KOPT-K1 (cell line): ENCODE data around the gene CAPN11.
"Not testable (repeated sequence)": the region's sequence is repeated elsewhere in the genome, so short reads cannot be mapped to it uniquely, and the experiment has no call there.

ENCODE experiments used
- H3K27ac ChIP-seq: fragments of 200-600 bp; sonication (generic); 2 replicates; pipeline ENCODE4 v1.5.1; 2016; ENCODE audit warnings: antibody characterized with exemption, mild to moderate bottlenecking, low read depth, low read length; ENCODE audit not compliant: poor library complexity, severe bottlenecking
- H3K36me3 ChIP-seq: fragments of 200-600 bp; sonication (generic); 2 replicates; pipeline ENCODE4 v1.5.1; 2017; ENCODE audit warnings: antibody characterized with exemption, mild to moderate bottlenecking, low read length, moderate library complexity; ENCODE audit not compliant: insufficient read depth
- H3K9me3 ChIP-seq: fragments of 200-600 bp; sonication (generic); 2 replicates; pipeline ENCODE4 v1.5.1; 2017; ENCODE audit warnings: antibody characterized with exemption, low read length, mild to moderate bottlenecking; ENCODE audit not compliant: insufficient read depth, poor library complexity, severe bottlenecking

Gene CAPN11

GRCh38 chr6:44179072-44179536 is 20.5 kb downstream of the CAPN11 start:
- Histone ChIP-seq H3K27ac (no peak overlapping the region), H3K9me3 (no peaks in the 10 kb centered on the region), H3K36me3 (no peaks in the 10 kb centered on the region)

DNA sequence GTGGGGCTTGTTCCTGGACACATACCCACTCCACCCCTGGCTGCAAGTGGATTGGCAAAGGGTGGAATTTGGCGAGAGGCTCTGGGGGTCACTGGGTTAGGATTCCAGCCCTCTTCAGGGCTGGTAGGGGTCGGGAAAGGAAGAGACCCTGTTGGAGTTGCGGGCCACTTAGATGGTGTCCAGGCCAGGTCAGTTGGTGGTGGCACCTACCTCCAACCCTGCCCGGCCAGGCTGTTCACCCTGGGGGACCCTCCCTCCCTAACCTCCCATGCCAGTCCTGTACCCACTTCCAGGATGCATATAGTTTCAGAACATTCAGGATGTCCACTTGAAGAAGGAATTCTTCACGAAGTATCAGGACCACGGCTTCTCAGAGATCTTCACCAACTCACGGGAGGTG is 21.0 kb downstream of the CAPN11 start:
- no peaks in the 10 kb centered on the region for H3K9me3 ChIP-seq
- H3K27ac ChIP-seq: no peak overlapping the region
- no peaks in the 10 kb centered on the region for H3K36me3 ChIP-seq

DNA sequence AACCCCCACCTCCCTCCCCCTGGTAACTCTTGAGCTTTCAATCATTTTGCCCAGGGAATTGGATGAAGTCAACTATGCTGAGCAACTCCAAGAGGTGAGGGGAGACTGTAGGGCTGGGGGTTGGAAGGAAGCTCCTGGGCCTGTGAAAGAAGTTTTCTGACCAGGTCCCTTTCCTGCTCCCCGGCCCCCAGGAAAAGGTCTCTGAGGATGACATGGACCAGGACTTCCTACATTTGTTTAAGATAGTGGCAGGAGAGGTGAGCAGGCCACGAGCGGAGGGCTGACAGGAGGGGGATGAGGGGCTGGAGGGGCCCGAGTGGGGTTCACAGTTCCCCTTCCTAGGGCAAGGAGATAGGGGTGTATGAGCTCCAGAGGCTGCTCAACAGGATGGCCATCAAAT is 21.8 kb downstream of the CAPN11 start:
- H3K27ac ChIP-seq: no peak overlapping the region
- no peaks in the 10 kb centered on the region for H3K9me3 ChIP-seq
- no peaks in the 10 kb centered on the region for H3K36me3 ChIP-seq

DNA sequence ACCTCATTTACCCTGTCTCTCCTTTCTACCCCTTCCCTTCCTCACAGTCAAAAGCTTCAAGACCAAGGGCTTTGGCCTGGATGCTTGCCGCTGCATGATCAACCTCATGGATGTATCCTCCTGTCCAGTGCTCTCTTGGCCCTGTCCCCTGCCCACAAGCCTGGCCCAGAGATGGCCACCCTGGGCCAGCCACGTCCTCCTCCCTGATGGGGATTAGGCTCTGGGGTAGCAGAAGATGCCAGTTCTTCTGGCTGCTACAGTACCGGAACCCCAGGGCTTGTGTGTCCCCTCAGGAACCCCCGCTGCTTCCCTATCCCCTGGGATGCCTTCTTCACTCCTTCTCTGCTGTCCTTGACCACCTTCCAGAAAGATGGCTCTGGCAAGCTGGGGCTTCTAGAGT is 22.3 kb downstream of the CAPN11 start:
- Histone ChIP-seq H3K27ac (no peak overlapping the region), H3K9me3 (no peaks in the 10 kb centered on the region)

GRCh38 chr6:44181784-44182183 is 23.2 kb downstream of the CAPN11 start:
- H3K27ac ChIP-seq, H3K9me3 ChIP-seq, H3K36me3 ChIP-seq: not testable (repeated sequence)

More for the DNA sequence above, 22.3 kb downstream of the CAPN11 start:
- H3K36me3 ChIP-seq: no peaks in the 10 kb centered on the region

DNA sequence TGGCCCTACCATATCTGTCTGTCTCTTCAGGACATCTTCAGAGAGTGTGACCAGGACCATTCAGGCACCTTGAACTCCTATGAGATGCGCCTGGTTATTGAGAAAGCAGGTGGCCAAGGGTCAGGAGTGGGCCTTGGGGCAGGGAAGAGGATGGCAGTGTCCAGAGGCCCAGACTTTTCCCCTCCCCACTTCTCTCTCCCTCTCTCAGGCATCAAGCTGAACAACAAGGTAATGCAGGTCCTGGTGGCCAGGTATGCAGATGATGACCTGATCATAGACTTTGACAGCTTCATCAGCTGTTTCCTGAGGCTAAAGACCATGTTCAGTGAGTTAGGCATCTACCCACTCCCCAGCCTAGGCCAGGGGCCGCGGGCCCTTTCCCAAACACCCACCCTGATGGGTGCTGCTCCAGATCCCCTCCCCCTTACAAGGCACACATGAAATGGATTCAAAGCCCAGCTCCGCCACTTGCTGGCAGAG is 24.3 kb downstream of the CAPN11 start:
- H3K9me3 ChIP-seq: no peaks in the 10 kb centered on the region
- no peaks in the 10 kb centered on the region for H3K36me3 ChIP-seq
- no peak overlapping the region for H3K27ac ChIP-seq

DNA sequence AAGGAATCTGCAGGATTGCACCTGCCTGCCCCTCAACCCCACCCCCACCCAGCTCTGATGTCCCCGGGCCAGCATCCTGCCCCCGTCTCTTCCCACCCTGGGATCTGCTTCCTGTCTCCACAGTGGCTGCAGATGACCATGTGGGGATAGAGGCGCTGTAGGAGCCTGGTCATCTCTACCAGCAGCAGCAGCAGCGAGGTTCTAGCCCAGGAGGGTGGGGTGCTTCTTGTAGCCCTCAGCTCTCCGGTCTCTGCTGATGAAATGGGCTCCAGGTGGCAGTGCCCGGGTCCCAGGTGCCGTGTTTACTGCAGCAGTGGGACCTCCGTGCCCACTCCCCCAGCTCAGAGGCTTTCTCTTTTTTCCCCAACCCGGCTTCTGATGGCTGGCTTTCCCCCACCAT is 25.2 kb downstream of the CAPN11 start:
- no peak overlapping the region for H3K27ac ChIP-seq
- no peaks in the 10 kb centered on the region for H3K9me3 ChIP-seq
- no peaks in the 10 kb centered on the region for H3K36me3 ChIP-seq

- H3K27ac ChIP-seq, H3K36me3 ChIP-seq, H3K9me3 ChIP-seq: not testable (repeated sequence)
Measured at GRCh38 chr6:44185356-44185755, 26.7 kb downstream of the CAPN11 start.

DNA sequence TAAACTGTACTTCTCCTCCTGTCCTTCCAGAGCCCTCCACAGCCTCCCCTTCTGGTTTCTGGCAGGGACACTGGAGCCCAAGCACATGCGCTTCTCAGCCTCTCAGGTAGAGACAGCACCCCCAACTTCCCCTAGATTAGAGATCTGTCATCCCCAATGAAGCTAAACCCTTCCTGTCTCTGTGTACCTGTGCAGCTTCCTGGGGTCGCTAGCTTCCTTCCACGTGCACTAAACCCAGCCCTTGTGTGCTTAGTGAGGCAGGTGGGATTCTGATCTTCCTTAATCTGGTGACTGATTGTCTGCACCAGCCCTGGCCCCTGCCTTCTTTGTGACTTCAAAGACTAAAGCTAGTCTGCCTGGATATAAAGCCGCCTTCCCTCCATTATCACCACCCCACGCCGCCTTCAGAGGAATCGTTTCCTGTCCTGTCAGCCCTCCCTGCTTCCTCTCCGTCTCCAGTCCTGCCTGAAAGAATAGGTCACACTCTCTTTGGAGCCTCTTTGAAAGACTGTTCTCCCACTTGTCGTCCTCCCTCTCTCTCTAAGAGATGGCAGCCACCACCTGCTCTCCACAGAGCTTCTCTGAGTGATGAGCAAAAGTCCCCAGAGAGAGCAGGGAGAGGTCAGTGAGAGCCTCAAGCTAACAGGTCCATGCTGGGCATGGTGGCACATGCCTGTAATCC is 27.5 kb downstream of the CAPN11 start:
- H3K36me3 ChIP-seq: no peaks in the 10 kb centered on the region
- no peak overlapping the region for H3K27ac ChIP-seq
- H3K9me3 ChIP-seq: no peaks in the 10 kb centered on the region

DNA sequence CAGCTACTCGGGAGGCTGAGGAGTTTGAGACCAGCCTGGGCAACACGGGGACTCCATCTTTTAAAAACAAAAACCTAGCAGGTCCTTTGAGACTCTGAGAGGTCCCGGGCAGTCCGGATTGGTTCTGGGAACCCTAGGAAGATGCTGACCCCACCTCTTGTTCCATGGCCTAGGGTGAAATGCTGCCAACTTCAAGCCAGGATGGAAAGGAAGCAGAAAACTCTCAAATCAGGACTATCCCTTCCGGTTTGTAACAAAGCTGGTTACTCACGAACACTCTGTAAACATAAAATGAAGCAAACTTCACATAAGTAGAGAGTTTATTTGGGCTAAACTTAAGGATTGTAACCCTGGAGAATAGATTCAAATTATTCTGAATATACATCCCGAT is 28.0 kb downstream of the CAPN11 start:
- Histone ChIP-seq H3K27ac (no peak overlapping the region), H3K36me3 (no peaks in the 10 kb centered on the region), H3K9me3 (no peaks in the 10 kb centered on the region)

- Histone ChIP-seq H3K27ac (no peak overlapping the region), H3K9me3 (no peaks in the 10 kb centered on the region), H3K36me3 (no peaks in the 10 kb centered on the region)
Measured at GRCh38 chr6:44188819-44189218, 30.2 kb downstream of the CAPN11 start.

- H3K9me3 ChIP-seq: no peaks in the 10 kb centered on the region
- no peaks in the 10 kb centered on the region for H3K36me3 ChIP-seq
- H3K27ac ChIP-seq: no peak overlapping the region
Measured at GRCh38 chr6:44189257-44189656, 30.6 kb downstream of the CAPN11 start.

DNA sequence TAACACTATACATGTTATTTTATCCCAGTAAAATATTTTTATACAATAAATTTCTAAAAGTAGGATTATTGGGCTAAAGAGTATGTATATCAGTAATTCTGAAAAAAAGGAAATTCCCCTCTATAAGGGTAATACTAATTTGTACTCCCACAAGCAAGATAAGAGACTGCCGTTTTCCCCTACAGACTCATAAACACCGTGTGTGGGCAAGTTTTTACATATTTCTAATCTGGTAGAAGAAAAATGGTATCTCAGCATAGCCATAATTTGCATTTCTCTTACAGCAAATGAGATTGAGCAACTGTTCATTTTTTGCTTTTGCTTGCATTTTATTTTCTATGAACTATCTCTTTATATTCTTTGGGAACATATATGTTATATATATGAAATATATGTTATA is 32.1 kb downstream of the CAPN11 start:
- no peak overlapping the region for H3K27ac ChIP-seq
- H3K36me3 ChIP-seq: no peaks in the 10 kb centered on the region
- H3K9me3 ChIP-seq: no peaks in the 10 kb centered on the region

GRCh38 chr6:44192428-44193041 is 33.9 kb downstream of the CAPN11 start:
- Histone ChIP-seq H3K36me3 (no peaks in the 10 kb centered on the region), H3K9me3 (no peaks in the 10 kb centered on the region), H3K27ac (no peak overlapping the region)

GRCh38 chr6:44193307-44193910 is 34.8 kb downstream of the CAPN11 start:
- Histone ChIP-seq H3K36me3 (no peaks in the 10 kb centered on the region), H3K9me3 (no peaks in the 10 kb centered on the region), H3K27ac (no peak overlapping the region)

- Histone ChIP-seq H3K36me3 (no peaks in the 10 kb centered on the region), H3K9me3 (no peaks in the 10 kb centered on the region), H3K27ac (no peak overlapping the region)
Measured at GRCh38 chr6:44194326-44194725, 35.7 kb downstream of the CAPN11 start.
